ENCODE measurements around the gene LINGO3.

The LINGO3 gene

DNA sequence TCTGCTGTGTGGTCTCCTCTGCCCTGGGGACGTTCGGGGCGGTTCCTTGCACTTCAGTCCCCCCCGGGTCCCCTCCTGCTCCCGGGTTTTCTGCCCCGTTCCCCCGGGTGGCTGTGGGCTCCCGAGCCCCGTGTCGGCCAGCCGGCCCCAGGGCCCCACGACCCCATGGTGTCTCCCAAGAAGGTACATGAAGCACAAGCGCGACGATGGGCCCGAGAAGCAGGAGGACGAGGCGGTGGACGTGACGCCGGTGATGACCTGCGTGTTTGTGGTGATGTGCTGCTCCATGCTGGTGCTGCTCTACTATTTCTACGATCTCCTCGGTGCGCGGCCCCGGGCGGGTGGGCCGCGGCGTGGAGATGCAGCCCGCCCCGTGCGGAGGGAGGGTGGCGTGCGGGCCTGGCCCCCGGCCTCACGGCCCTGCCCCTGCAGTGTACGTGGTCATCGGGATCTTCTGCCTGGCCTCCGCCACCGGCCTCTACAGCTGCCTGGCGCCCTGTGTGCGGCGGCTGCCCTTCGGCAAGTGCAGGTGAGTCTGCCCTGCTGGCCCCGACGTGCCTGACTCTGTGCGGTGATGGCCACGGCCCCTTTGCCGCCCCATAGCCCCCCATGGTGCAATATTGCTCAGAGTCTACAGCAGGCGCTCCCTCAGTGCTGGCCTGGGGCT, 31.8 kb upstream of the LINGO3 start:
- DNase-seq (ENCODE audit: low read depth): no peak

DNA sequence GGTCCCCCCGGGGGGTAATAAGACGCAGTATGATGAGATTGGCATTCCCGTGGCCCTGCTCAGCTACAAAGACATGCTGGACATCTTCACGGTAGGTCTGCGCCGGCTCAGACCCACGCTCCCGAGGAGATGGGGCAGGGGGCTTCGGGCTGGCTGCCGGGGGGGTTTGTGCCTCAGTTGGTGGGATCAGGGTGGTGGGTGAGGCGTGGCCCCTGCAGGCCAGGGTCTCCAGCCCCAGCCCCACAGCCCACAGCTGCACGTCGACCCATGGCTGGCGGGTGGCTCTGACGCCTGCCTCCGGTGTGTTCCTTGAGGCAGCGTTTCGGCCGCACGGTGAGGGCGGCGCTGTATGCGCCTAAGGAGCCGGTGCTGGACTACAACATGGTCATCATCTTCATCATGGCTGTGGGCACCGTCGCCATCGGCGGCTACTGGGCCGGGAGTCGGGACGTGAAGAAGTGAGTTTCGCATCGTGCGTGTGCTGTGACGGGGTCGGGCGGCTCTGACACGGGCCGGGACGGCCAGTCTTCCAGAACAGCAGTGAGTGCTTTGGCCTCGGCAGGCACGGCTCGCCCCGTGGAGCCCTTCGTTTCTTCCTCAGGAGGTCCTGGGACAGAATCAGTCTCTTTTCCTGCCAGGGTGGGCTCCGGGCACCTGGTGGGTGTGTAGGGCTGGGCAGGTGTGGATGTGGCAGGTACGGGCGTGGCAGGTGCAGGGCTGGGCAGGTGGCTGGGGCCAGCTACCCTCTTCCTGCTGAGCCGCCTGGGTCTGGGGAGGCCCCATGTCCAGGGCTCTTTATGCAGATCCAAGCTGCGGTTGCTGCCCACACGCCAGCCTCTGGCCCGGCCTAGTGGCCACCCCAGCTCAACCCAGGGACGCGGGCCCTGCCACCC, 31.0 kb upstream of the LINGO3 start:
- no peak for DNase-seq (ENCODE audit: low read depth)

- DNase-seq (ENCODE audit: low read depth): no peak
Measured at GRCh38 chr19:2338055-2338615, 30.2 kb upstream of the LINGO3 start.

DNA sequence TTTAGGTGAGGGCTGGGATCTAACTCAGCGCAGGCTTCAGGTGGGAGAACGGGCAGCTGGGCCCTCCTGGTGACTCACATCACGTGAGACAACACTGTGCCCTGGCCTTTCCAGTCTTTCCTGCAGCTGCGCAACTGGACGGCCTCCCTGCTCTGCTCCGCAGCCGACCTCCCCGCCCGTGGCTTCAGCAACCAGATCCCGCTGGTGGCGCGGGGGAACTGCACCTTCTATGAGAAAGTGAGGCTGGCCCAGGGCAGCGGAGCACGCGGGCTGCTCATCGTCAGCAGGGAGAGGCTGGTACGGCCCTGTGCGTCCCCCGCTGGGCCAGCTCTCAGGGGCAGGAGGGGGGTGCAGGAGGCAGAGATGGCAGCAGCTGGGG, 29.4 kb upstream of the LINGO3 start:
- no peak for DNase-seq (ENCODE audit: low read depth)

- no peak for DNase-seq (ENCODE audit: low read depth)
Measured at GRCh38 chr19:2336528-2337328, 28.8 kb upstream of the LINGO3 start.

DNA sequence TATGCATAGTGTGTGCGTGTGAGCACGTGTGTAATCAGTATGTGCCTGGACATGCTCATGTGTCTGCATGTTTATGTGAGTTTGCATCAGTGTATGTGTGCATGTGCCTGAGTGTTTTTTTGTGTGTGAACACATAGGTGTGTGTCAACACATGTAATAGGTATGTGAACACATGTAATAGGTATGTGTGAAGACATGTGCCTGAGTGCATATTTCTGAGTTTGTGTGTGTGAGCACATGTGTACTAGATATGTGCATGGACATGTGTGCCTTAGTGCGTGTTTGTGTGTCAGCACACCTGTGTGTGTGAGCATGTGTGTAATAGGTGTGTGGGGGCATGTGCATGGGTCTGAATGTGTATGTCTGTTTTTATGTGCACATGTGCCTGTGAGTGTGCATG, 27.9 kb upstream of the LINGO3 start:
- no peak for DNase-seq (ENCODE audit: low read depth)

- DNase-seq (ENCODE audit: low read depth): no peak
Measured at GRCh38 chr19:2334986-2335846, 27.3 kb upstream of the LINGO3 start.

- DNase-seq (ENCODE audit: low read depth): no peak
Measured at GRCh38 chr19:2334426-2334825, 26.5 kb upstream of the LINGO3 start.

DNA sequence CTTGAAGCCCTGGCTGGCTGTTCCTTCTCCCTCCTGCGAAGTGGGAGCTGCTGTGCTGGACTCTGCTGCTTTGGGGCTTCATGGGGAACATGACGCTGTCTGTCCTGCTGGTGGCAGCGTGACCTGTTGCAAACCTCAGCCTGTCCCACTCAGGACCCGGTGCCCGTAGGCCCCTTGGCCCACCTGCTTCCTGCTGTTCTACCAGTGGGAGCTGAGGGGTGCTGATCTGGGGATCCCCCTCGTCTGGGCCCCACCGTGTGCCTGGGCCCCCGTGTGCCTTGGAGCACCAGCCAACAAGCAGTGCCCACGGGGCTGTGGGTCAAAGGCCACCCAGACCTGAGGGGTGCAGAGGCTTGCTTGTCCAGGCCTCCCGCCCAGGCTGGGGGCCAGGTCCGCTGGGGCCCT, 25.9 kb upstream of the LINGO3 start:
- no peak for DNase-seq (ENCODE audit: low read depth)

DNA sequence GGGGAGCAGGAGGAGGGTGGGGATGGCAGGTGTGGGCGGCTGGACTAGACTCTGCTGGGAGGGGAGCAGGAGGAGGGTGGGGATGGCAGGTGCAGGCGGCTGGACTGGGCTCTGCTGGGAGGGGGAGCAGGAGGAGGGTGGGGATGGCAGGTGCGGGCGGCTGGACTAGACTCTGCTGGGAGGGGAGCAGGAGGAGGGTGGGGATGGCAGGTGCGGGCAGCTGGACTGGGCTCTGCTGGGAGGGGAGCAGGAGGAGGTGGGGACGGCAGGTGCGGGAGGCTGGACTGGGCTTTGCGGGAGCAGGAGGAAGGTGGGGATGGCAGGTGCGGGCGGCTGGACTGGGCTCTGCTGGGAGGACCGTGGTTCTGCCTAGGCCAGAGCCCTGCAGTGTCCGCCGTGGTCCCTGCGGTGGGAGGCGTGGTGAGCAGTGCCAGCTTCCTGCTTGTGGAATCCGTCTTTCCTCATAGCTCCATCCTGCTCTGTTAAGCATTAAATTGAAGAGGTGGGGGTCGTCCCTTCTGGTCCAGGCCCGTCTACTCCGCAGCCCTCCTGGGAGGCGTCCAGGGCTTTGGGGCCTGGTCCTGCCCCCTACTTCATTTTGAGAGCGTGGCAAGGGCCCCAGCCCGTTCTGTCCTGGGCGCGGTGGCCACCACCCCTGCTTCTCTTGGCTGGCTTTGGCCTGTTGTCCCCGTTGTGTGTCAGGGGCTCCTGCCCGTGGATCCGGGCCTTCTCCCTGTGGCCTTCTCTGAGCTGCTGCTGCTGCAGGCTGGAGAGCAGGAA, 25.3 kb upstream of the LINGO3 start:
- DNase-seq (ENCODE audit: low read depth): no peak

DNA sequence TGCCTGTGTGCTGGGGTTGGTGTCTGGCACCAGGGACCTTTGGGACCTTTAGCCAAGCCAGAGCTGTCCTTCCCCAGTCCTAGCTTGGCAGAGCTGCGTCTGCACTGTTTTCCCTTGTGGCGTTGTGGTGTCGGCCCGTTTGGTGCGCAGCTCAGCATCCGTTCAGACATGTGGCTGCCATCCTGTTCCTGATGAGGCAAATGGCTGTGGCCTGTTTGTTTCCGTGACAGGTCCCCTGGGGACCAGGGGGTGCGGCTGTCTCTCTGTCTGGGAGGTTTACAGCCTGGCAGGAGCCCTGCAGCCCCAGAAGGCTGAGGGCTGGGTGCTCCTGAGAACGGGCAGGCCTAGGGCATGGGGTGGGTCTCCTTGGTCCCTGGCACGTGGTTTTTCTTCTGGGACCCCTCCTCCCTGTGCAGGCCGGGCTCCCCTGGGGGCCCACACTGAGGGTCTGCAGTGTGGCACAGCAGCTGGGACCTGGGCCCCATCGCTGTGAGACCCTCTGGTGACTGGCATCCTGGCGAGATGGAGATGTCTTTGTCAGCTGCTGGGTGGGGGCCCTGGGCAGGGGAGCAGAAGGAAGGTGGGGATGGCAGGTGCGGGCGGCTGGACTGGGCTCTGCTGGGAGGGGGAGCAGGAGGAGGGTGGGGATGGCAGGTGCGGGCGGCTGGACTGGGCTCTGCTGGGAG, 24.5 kb upstream of the LINGO3 start:
- no peak for DNase-seq (ENCODE audit: low read depth)

DNA sequence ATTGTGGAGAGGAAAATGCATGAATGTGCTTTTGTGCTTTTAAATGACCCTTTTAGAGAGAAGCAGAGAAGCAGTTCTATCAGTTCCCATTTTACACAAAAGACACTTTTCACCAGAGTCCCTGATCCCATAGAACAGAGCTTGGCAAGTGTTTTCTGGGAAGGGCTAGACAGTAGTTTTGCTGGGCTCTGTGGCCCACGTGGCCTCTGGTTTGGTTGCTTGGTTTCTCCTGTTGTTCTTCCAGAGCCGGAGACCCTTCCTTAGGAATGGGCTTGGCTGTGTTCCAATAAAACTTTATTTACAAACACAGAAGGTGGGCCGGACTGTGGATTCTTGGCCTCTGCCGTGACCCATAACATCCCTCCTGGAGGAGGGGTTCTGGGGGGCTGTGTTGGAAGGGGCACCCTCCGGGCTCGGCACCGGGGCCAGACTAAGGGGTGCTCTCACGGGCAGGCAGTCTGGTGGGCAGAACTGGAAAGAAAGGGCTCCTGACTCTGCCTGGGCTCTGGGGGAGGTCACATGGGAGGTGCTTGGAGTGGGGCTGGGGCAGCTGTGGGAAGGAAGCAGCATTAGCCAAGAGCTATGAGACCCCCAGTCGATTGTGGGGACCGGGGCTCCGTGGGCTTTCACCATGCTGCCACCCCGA, 23.8 kb upstream of the LINGO3 start:
- no peak for DNase-seq (ENCODE audit: low read depth)

DNA sequence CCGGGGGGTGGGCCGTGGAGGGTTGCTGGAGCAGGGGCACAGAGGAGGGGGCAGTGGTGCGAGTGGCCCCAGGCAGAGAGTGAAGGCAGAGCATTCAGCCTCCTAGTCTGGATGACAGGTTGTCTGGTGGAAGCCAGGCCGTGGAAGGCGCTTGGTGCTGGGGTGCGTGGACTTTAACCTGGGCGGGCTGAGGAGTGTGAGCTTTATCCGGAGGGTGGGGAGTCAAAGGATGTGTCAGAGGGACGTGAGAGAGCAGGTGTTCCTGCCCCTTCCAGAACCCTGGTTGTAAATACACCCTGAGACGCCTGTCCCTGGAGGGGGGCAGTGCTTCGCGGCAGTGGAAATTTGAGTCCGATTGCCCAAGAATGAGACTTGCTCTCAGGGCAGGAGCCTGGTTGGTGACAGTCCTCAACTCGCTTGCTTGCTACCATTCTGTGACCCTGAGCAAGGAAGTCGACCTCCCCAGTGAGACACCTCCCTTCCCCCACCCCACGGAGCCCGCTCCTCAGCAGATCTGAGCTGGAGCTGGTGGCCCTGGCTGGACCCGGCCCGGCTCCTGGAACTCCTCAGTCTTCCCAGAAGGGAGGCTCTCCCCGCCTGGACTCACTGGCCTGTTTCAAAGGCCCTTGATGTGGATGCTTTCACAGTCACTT, 22.8 kb upstream of the LINGO3 start:
- DNase-seq (ENCODE audit: low read depth): no peak

DNA sequence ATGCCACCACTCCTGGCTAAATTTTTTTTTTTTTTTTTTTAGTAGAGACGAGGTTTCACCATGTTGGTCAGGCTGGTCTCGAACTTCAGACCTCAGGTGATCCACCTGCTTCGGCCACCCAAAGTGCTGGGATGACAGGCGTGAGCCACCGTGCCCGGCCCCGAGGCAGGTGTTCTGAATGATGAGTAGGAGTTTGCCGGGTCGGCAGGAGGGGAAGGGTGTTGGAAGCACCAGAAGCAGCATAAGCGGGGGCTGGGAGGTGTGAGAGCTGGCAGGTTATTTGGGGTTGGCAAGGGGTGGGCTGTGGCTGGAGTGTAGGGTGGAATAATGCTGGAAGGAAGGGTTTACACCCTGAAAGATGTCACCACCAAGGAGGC, 22.3 kb upstream of the LINGO3 start:
- no peak for DNase-seq (ENCODE audit: low read depth)

GRCh38 chr19:2329501-2329916, 21.6 kb upstream of the LINGO3 start:
- DNase-seq (ENCODE audit: low read depth): no peak

- DNase-seq (ENCODE audit: low read depth): no peak
Measured at GRCh38 chr19:2329149-2329478, 21.2 kb upstream of the LINGO3 start.

- peak; percentile 92 for DNase-seq (ENCODE audit: low read depth)
Measured at GRCh38 chr19:2328401-2329148, 20.6 kb upstream of the LINGO3 start, which contains the start of the genes LSM7 and SPPL2B. Gene LSM7, minus strand, starts transcription at chr19:2328586. Its CDS starts 20 bp downstream, at chr19:2328566. Gene SPPL2B, plus strand, starts transcription at chr19:2328684. Its CDS starts 26 bp downstream, at chr19:2328710.

GRCh38 chr19:2327773-2328400, 19.9 kb upstream of the LINGO3 start:
- no peak for DNase-seq (ENCODE audit: low read depth)
